ENCODE measurements around the gene PDE4D. TPM values are rescaled to one million over a fixed set of nuclear protein-coding genes. Genes with fewer than 3 reads are reported as not detected.
A peak's percentile ranks its signal among the peaks of the same experiment; 100 is the strongest.

Gene PDE4D
- total and polyA plus RNA-seq, 2 donors (not counting 1 experiment from before 2014, with no cell fraction given) = 14.9 to 171 TPM

DNA sequence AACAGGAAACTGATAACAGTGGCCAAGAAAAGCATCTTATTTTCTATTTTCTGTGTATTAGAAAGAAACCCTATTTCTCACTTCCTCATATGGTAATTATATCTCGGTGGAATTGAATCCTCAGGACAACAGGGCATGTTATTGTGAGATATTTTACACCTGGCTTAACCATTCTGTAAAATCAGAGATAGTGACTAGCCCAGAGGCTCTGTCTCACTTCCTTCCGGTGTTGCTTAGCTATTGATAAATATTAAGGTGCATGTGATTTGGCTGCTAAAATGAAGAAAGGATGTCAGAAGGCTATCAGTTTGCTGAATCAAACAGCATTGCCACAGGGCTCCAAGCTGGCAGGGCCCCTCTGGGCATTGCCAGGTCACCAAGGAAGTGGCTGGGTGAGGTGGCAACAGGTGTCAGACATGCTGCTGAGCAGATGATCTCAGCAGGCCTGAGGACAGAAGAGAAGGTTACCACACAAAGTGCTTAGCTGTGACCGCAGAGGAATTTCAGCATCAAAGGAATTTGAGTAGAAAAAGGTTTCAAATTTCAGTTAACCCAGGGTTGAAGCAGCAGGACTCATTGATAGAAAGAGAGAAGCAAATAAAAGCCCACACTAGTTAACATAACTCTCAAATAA, 330.7 kb downstream of the PDE4D start:
- Histone ChIP-seq H3K4me3 (ENCODE audit: control extremely low read depth in 1 of 5, extremely low read depth in 1 of 5, insufficient read depth in 1 of 5, low read depth in 2 of 5, low read length in 4 of 5) (peak overlapping the region in 2 of 5 experiments; percentile 8 to 16), H3K4me2 (replicated peaks; ENCODE audit: low read depth, low read length, poor library complexity, severe bottlenecking) (peak overlapping the region; percentile 61), H3K9me3 (ENCODE audit: control extremely low read depth in 1 of 3, control insufficient read depth in 2 of 3, insufficient read depth in 1 of 3, low read length in 2 of 3) (no peaks in the 10 kb centered on the region), H2AFZ (ENCODE audit: insufficient read depth, low read depth, low read length, poor library complexity, severe bottlenecking) (peak overlapping the region; percentile 39), H3K36me3 (replicated peaks in 1 of 2; ENCODE audit: control extremely low read depth in 1 of 2, control insufficient read depth in 1 of 2, extremely low read depth in 1 of 2, insufficient read depth in 2 of 2, low read length in 1 of 2) (no peaks in the 10 kb centered on the region), H3K4me1 (ENCODE audit: control insufficient read depth in 2 of 2, insufficient read depth in 2 of 2, low read length in 2 of 2) (peaks cover 56 to 57% of the 10 kb centered on the region in 2 donors), H3K9ac (ENCODE audit: low read length) (peak overlapping the region; percentile 47), H4K20me1 (ENCODE audit: control insufficient read depth, insufficient read depth, low read length, poor library complexity, severe bottlenecking) (no peaks in the 10 kb centered on the region), H3K27ac (ENCODE audit: low read length in 2 of 2) (peak overlapping the region; percentile 97), H3K27me3 (replicated peaks in 1 of 4; ENCODE audit: control extremely low read depth in 1 of 4, control insufficient read depth in 3 of 4, insufficient read depth in 4 of 4, low read length in 3 of 4) (no peaks in the 10 kb centered on the region), H3K79me2 (ENCODE audit: control insufficient read depth, insufficient read depth, low read length) (no peaks in the 10 kb centered on the region)
- no peaks in the 10 kb centered on the region for H3K27me3 Mint-ChIP-seq
- ChIA-PET CTCF (interaction anchor here (0.6 to 1.6 kb wide), 5 partner anchors 15 to 237 kb away, joined by 3 to 6 read pairs (median 3); no protein-coding TSS in a partner anchor), POLR2A (no interaction called here)
- H3K4me1 Mint-ChIP-seq = peaks cover 64% of the 10 kb centered on the region
- intact Hi-C loops (cut with micrococcal nuclease) = loop anchor here (1.0 to 10.0 kb wide), 5 partner anchors 56 to 962 kb away; no protein-coding TSS in a partner anchor
- peak overlapping the region; percentile 96 for H3K27ac Mint-ChIP-seq
- 0% methylated on average over 1 of the region's 3 CpGs for WGBS (ENCODE audit: insufficient coverage)
- H3K9me3 Mint-ChIP-seq (ENCODE audit: insufficient read depth) = peaks cover 2% of the 10 kb centered on the region
- TF ChIP-seq CTCF (IDR thresholded peaks at IDR 0.05) (no peak), EZH2 (IDR thresholded peaks at IDR 0.05; ENCODE audit: borderline replicate concordance, insufficient read depth, low read depth, low read length, poor library complexity, severe bottlenecking) (no peak)
- peak overlapping the region; percentile 68 for H3K4me3 Mint-ChIP-seq
- DNase-seq (peak; percentile 91), ATAC-seq (ENCODE audit: low read depth) (peak; percentile 89)

- no peak overlapping the region for H3K27ac ChIP-seq (ENCODE audit: low read length in 2 of 2)
- POLR2A ChIA-PET = no interaction called here
- intact Hi-C loops (cut with micrococcal nuclease) = loop anchor here (5.0 to 10.0 kb wide), 3 partner anchors 53 to 964 kb away; no protein-coding TSS in a partner anchor
- no peaks in the 10 kb centered on the region for H3K27me3 Mint-ChIP-seq
- H3K27ac Mint-ChIP-seq = no peak overlapping the region
- H4K20me1 ChIP-seq (ENCODE audit: control insufficient read depth, insufficient read depth, low read length, poor library complexity, severe bottlenecking) = no peaks in the 10 kb centered on the region
- H3K4me3 Mint-ChIP-seq = no peak overlapping the region
- ATAC-seq (ENCODE audit: low read depth) (no peak), DNase-seq (no peak)
- TF ChIP-seq CTCF (IDR thresholded peaks at IDR 0.05) (no peak), EZH2 (IDR thresholded peaks at IDR 0.05; ENCODE audit: borderline replicate concordance, insufficient read depth, low read depth, low read length, poor library complexity, severe bottlenecking) (no peak)
- no peak overlapping the region for H3K4me3 ChIP-seq (ENCODE audit: control extremely low read depth in 1 of 5, extremely low read depth in 1 of 5, insufficient read depth in 1 of 5, low read depth in 2 of 5, low read length in 4 of 5)
- H3K9ac ChIP-seq (ENCODE audit: low read length) = no peak overlapping the region
- H3K9me3 Mint-ChIP-seq (ENCODE audit: insufficient read depth) = peaks cover 2% of the 10 kb centered on the region
- H3K79me2 ChIP-seq (ENCODE audit: control insufficient read depth, insufficient read depth, low read length) = no peaks in the 10 kb centered on the region
- no peak overlapping the region for H3K4me2 ChIP-seq (replicated peaks; ENCODE audit: low read depth, low read length, poor library complexity, severe bottlenecking)
- 91% methylated on average over 1 of the region's 2 CpGs for WGBS (ENCODE audit: insufficient coverage)
- no peaks in the 10 kb centered on the region for H3K9me3 ChIP-seq (ENCODE audit: control extremely low read depth in 1 of 3, control insufficient read depth in 2 of 3, insufficient read depth in 1 of 3, low read length in 2 of 3)
- CTCF ChIA-PET = no interaction called here
- H3K4me1 Mint-ChIP-seq = peaks cover 50% of the 10 kb centered on the region
- H2AFZ ChIP-seq (ENCODE audit: insufficient read depth, low read depth, low read length, poor library complexity, severe bottlenecking) = no peak overlapping the region
- no peaks in the 10 kb centered on the region for H3K36me3 ChIP-seq (replicated peaks in 1 of 2; ENCODE audit: control extremely low read depth in 1 of 2, control insufficient read depth in 1 of 2, extremely low read depth in 1 of 2, insufficient read depth in 2 of 2, low read length in 1 of 2)
- H3K27me3 ChIP-seq (replicated peaks in 1 of 4; ENCODE audit: control extremely low read depth in 1 of 4, control insufficient read depth in 3 of 4, insufficient read depth in 4 of 4, low read length in 3 of 4) = no peaks in the 10 kb centered on the region
- H3K4me1 ChIP-seq (ENCODE audit: control insufficient read depth in 2 of 2, insufficient read depth in 2 of 2, low read length in 2 of 2) = peaks cover 40 to 42% of the 10 kb centered on the region in 2 donors
Measured at GRCh38 chr5:59560553-59560952, 333.0 kb downstream of the PDE4D start.
